Amniotic epithelial cell (primary cell): ENCODE measurements around the gene DNAH6.
A peak's percentile ranks its signal among the peaks of the same experiment; 100 is the strongest.

ENCODE experiments used
- DNase-seq: peaks from one replicate; pipeline ENCODE4 v3.0.0-alpha.2; 2010; ENCODE audit warnings: low read depth

DNAH6 gene

GRCh38 chr2:84801811-84802210, 285.5 kb downstream of the DNAH6 start:
- no peak for DNase-seq

- peak; percentile 89 for DNase-seq
Observed at GRCh38 chr2:84805250-84805958, 289.1 kb downstream of the DNAH6 start.

- DNase-seq, result peak; percentile 99
Observed at GRCh38 chr2:84807063-84807485, 290.8 kb downstream of the DNAH6 start.

- DNase-seq, result no peak
Observed at GRCh38 chr2:84808279-84808678, 292.0 kb downstream of the DNAH6 start.

GRCh38 chr2:84811839-84812431, 295.6 kb downstream of the DNAH6 start:
- no peak for DNase-seq

- no peak for DNase-seq
Observed at GRCh38 chr2:84815146-84815545, 298.8 kb downstream of the DNAH6 start.

- no peak for DNase-seq
Observed at GRCh38 chr2:84816426-84817026, 300.2 kb downstream of the DNAH6 start.

GRCh38 chr2:84817239-84817655, 300.9 kb downstream of the DNAH6 start:
- DNase-seq, result no peak

GRCh38 chr2:84821806-84822205, 305.5 kb downstream of the DNAH6 start:
- DNase-seq, result no peak

- DNase-seq, result no peak
Observed at GRCh38 chr2:84823229-84823628, 306.9 kb downstream of the DNAH6 start.

- no peak for DNase-seq
Observed at GRCh38 chr2:84823788-84824187, 307.5 kb downstream of the DNAH6 start.

- DNase-seq, result no peak
Observed at GRCh38 chr2:84827978-84828575, 311.8 kb downstream of the DNAH6 start.

GRCh38 chr2:84829693-84830092, 313.4 kb downstream of the DNAH6 start:
- no peak for DNase-seq

GRCh38 chr2:84830095-84830494, 313.8 kb downstream of the DNAH6 start:
- peak; percentile 71 for DNase-seq

GRCh38 chr2:84830758-84831500, 314.6 kb downstream of the DNAH6 start:
- no peak for DNase-seq

GRCh38 chr2:84832772-84833461, 316.6 kb downstream of the DNAH6 start:
- DNase-seq, result no peak

- DNase-seq, result no peak
Observed at GRCh38 chr2:84833481-84834150, 317.3 kb downstream of the DNAH6 start.

- DNase-seq, result no peak
Observed at GRCh38 chr2:84836215-84836614, 319.9 kb downstream of the DNAH6 start.

GRCh38 chr2:84838434-84839145, 322.3 kb downstream of the DNAH6 start:
- peak; percentile 29 for DNase-seq

- no peak for DNase-seq
Observed at GRCh38 chr2:84839851-84840250, 323.6 kb downstream of the DNAH6 start.
